Measurements from ENCODE around the gene VASP.

GRCh38 chr19:45505151-45505995 lies 1.9 kb upstream of the VASP start:
- TF ChIP-seq SP1 (IDR thresholded peaks at IDR 0.05; ENCODE audit: low read depth) (no peak), POLR2AphosphoS5 (IDR thresholded peaks at IDR 0.05; ENCODE audit: low read depth, low read length) (no peak), REST (IDR thresholded peaks at IDR 0.05; ENCODE audit: low read depth) (no peak), POLR2A (IDR thresholded peaks at IDR 0.05; ENCODE audit: borderline replicate concordance, extremely low read depth, insufficient read depth, insufficient read length) (no peak), SRF (IDR thresholded peaks at IDR 0.05; ENCODE audit: low read depth) (no peak), SIN3A (IDR thresholded peaks at IDR 0.05; ENCODE audit: low read depth) (no peak), EGR1 (IDR thresholded peaks at IDR 0.05; ENCODE audit: low read depth) (no peak)
- TF ChIP-seq, protein P1, sequence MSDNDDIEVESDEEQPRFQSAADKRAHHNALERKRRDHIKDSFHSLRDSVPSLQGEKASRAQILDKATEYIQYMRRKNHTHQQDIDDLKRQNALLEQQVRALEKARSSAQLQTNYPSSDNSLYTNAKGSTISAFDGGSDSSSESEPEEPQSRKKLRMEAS (IDR thresholded peaks at IDR 0.05): no peak
- TF ChIP-seq, protein P2, sequence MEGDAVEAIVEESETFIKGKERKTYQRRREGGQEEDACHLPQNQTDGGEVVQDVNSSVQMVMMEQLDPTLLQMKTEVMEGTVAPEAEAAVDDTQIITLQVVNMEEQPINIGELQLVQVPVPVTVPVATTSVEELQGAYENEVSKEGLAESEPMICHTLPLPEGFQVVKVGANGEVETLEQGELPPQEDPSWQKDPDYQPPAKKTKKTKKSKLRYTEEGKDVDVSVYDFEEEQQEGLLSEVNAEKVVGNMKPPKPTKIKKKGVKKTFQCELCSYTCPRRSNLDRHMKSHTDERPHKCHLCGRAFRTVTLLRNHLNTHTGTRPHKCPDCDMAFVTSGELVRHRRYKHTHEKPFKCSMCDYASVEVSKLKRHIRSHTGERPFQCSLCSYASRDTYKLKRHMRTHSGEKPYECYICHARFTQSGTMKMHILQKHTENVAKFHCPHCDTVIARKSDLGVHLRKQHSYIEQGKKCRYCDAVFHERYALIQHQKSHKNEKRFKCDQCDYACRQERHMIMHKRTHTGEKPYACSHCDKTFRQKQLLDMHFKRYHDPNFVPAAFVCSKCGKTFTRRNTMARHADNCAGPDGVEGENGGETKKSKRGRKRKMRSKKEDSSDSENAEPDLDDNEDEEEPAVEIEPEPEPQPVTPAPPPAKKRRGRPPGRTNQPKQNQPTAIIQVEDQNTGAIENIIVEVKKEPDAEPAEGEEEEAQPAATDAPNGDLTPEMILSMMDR (IDR thresholded peaks at IDR 0.05 in 2 of 3, conservative IDR thresholded peaks at IDR 0.05 in 1 of 3; ENCODE audit: borderline replicate concordance in 1 of 3, insufficient read depth in 1 of 3, low read depth in 2 of 3, low read length in 2 of 3): no peak
